D721Med (cell line): ENCODE data around the gene CAPSL.

Experiments
- DNase-seq: peaks from one replicate; pipeline ENCODE4 v3.0.0; 2011; ENCODE audit warnings: low spot score; ENCODE audit not compliant: insufficient read length
- FAIRE-seq: peaks from 2 replicates; lab custom pipeline; 2011; peaks lifted over from hg19 to GRCh38; lab: Jason Lieb, UNC
- TF ChIP-seq, protein P1 (sequence below): IDR thresholded peaks from 2 replicates; pipeline ENCODE4 v1.5.1; 2012; ENCODE audit warnings: mild to moderate bottlenecking, control low read depth; ENCODE audit not compliant: insufficient read depth; ENCODE audit errors: missing control alignments

CAPSL gene

DNA sequence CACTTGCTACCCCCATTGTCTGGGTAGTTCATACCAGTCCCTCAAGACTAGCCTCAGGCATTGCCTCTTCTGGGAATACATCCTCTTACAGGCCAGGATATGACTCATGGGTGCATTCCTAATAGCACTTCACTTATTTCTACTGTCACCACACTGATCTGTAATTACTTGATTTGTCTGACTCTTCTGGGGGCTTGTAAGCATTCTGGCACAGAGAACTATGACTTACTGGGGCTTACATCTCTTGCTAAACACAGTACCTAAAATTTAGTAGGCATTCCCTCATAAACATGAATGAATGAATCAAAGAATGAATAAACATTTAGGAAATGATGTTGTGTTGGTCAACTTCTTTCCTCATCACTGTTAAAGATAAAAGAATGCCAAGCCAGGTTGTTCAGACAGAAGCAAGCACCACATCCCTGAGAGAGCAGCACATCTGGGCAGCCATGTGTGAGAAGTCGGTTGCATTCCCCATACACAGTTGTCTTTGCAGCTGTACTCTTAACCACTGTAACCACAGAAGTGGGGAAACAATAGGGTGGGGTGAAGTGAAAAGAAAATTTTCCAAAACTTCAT, 54.1 kb downstream of the CAPSL start:
- FAIRE-seq (no peak), DNase-seq (no peak)
- TF ChIP-seq, protein P1, sequence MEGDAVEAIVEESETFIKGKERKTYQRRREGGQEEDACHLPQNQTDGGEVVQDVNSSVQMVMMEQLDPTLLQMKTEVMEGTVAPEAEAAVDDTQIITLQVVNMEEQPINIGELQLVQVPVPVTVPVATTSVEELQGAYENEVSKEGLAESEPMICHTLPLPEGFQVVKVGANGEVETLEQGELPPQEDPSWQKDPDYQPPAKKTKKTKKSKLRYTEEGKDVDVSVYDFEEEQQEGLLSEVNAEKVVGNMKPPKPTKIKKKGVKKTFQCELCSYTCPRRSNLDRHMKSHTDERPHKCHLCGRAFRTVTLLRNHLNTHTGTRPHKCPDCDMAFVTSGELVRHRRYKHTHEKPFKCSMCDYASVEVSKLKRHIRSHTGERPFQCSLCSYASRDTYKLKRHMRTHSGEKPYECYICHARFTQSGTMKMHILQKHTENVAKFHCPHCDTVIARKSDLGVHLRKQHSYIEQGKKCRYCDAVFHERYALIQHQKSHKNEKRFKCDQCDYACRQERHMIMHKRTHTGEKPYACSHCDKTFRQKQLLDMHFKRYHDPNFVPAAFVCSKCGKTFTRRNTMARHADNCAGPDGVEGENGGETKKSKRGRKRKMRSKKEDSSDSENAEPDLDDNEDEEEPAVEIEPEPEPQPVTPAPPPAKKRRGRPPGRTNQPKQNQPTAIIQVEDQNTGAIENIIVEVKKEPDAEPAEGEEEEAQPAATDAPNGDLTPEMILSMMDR: no peak

DNA sequence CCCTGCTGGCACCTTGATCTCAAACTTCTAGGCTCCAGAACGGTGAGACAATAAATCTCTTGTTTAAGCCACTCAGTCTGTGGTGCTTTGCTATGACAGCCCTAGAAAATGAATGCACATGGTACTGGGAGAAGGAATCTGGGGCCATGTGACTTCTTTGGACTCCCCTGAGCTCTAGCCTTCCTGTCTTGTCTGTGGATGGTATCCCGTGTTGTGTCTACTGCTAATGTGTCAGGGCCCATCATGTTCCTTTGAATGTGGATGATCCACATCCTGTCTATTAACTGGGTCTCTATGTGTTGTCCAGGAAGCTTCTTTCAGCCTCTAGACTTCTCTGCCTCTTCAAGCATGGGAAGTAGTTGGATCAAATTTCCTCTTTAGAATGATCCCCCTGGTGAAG, 56.7 kb downstream of the CAPSL start:
- no peak for DNase-seq
- FAIRE-seq: no peak
- TF ChIP-seq, protein P1: no peak

DNA sequence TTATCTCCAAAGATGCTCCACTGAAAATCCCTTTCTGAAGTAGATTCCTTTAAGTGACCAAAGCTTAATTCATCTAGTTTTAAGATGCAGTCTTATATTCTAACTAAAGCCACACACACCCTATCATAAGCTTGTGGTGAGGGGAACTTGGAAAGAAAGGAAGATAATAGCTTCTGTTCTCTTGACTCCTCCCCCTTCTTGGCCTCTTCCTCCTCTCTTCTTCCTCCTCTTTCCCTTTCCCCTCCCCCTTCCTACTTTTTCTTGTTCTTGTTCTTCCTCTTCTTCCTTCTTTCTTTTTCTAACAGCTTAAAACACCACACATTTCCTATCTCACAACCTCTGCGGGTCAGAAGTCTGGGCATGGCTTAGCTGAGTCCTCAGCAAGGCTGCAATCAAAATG, 58.3 kb downstream of the CAPSL start:
- no peak for FAIRE-seq
- TF ChIP-seq, protein P1: no peak
- DNase-seq: no peak

DNA sequence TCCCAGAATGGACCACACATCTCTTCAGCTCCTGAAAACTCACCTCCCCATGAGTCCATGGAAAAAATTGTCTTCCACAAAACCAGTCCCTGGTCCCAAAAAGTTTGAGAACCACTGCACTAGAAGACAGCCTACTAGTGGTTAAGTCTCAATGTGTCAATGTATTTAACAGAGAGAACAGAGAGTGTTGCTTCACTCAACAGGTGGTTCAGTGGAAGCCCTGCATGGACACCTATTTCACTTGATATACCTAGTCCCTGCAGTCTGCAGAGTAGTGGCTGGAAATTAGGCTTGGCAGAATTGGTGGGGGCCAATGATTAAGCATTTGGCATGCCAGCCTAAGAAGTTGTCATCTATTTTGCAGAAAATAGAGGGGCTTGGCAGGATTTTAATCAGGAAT, 58.8 kb downstream of the CAPSL start:
- TF ChIP-seq, protein P1: no peak
- DNase-seq: no peak
- FAIRE-seq: no peak

DNA sequence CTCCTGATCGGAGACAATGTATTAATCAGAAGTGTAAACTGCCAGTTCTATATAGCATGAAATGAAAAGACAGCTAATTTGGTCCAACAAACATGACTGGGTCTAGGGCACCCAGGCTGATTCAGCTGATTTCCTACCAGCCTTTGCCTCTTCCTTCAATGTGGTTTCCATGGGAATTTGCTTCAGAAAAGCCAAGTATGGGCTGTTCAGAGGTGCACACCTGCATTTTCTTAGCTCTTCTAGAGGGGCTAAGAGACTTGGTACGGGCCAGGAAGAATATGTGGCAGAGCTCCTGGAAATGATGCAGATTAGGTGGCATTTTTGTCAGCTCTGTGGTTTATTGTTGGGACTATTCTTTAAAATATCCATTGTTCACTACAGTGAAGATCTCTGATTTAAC, 59.3 kb downstream of the CAPSL start:
- DNase-seq (no peak), FAIRE-seq (no peak)
- TF ChIP-seq, protein P1: no peak

DNA sequence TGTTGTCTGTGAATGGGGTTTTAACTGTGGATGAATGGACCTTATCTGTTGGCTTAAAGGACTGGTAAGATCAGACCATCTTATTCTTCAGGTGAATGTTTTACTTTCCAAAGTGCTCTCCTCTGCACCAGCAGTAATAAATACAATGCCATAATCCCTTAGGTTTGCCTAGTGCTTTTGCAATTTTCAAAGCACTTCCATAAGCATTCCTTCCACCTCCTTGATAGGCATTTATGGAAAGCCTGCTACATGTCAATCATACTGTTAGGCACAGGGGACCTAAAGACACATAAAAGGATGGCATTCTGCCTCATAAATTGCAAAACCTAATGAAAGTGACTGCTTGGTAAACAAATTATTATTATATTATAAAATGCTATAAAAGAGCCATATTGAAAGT, 60.3 kb downstream of the CAPSL start:
- no peak for DNase-seq
- TF ChIP-seq, protein P1: no peak
- no peak for FAIRE-seq

DNA sequence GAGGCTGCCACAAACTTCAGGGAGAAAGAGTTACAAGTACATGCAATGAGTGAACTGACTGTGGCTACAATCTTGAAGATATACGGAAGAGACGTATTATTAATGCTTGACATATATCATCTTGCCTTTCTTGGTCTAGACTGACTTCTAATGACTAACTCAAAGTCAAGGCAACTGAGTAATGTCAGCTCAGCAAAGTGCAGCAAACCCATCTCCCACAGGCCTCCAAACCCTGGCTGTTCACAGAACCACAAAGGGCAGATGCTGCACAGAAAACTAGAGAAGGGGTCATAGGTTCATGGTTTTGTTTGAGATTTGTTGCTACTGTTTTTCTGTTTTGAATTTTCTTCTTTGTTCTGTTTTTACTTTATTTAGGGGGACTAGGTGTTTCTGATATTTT, 60.8 kb downstream of the CAPSL start:
- DNase-seq (no peak), FAIRE-seq (no peak)
- TF ChIP-seq, protein P1: no peak
